GM12878 (cell line): ENCODE results near the gene TMEM18. TPM values are rescaled to one million over a fixed set of nuclear protein-coding genes. Genes with fewer than 3 reads are reported as not detected.

Experiments
- ATAC-seq: fragments of 200-7000 bp; cut with Tn5 transposase; 3 replicates; pipeline ENCODE4 v1.9.1; 2020; ENCODE audit warnings: mild to moderate bottlenecking, moderate library complexity
- BruUV-seq: library from RNA; stranded (reverse); fragments of 400-500 nt; replicated peaks from 2 replicates; lab custom pipeline; 2021; lab: Mats Ljungman, UMichigan
- CTCF ChIA-PET: fragments of 300-600 bp; sonication (Branson Sonifier 250); formaldehyde crosslinking; extraction: SDS; loops from one replicate; lab custom pipeline; 2021; ENCODE audit warnings: inconsistent platforms; lab: Yijun Ruan, JAX
- POLR2A ChIA-PET: fragments of 350-600 bp; formaldehyde crosslinking; extraction: SDS; loops from one replicate; lab custom pipeline; 2021; ENCODE audit warnings: inconsistent platforms; lab: Charles Lee
- RAD21 ChIA-PET: fragments of 300-600 bp; sonication (Branson Sonifier 250); formaldehyde crosslinking; loops from one replicate; lab custom pipeline; 2023; ENCODE audit warnings: antibody characterized with exemption; ENCODE audit not compliant: unreplicated experiment; lab: Charles Lee
- SMC1A ChIA-PET: fragments of 300-600 bp; sonication (Branson Sonifier 250); formaldehyde crosslinking; loops from one replicate; lab custom pipeline; 2023; ENCODE audit not compliant: unreplicated experiment, uncharacterized antibody; lab: Charles Lee
- DNase-seq: peaks from one replicate; pipeline ENCODE4 v3.0.0-alpha.2; 2011; ENCODE audit warnings: low read depth, low spot score
- FAIRE-seq: peaks from 3 replicates; lab custom pipeline; 2011; peaks lifted over from hg19 to GRCh38; lab: Jason Lieb, UNC
- H2AFZ ChIP-seq: 2 replicates; pipeline ENCODE4 v1.6.0; 2011; ENCODE audit warnings: low read depth, low read length, control low read depth; ENCODE audit not compliant: control insufficient read depth
- H3K27ac ChIP-seq: 2 replicates; pipeline ENCODE4 v1.5.1; 2011; ENCODE audit warnings: control low read depth; ENCODE audit not compliant: control insufficient read depth, insufficient read depth
- H3K27me3 ChIP-seq, 2 experiments: replicated peaks in 1 of 2; 2 replicates each; pipeline versions ENCODE4 v1.6.0 to v1.6.1; 2011; ENCODE audit warnings: low read length in 1 of 2; ENCODE audit not compliant: control insufficient read depth in 2 of 2, insufficient read depth in 2 of 2
- H3K36me3 ChIP-seq, 2 experiments: 2 replicates each; pipeline ENCODE4 v1.5.1; 2011; ENCODE audit warnings: low read length in 1 of 2; ENCODE audit not compliant: control insufficient read depth in 2 of 2, insufficient read depth in 2 of 2
- H3K4me1 ChIP-seq: 2 replicates; pipeline ENCODE4 v1.6.1; 2011; ENCODE audit warnings: mild to moderate bottlenecking, low read length, moderate library complexity, mixed read lengths; ENCODE audit not compliant: control insufficient read depth, insufficient read depth
- H3K4me2 ChIP-seq: 2 replicates; pipeline ENCODE4 v1.6.0; 2011; ENCODE audit warnings: control low read depth; ENCODE audit not compliant: control insufficient read depth, insufficient read depth
- H3K4me3 ChIP-seq: fragments of 200-600 bp; sonication (generic); 2 replicates; pipeline ENCODE4 v1.5.1; 2016
- H3K79me2 ChIP-seq: 2 replicates; pipeline ENCODE4 v1.6.0; 2011; ENCODE audit warnings: low read length; ENCODE audit not compliant: control insufficient read depth, insufficient read depth
- H3K9ac ChIP-seq: 2 replicates; pipeline ENCODE4 v1.8.0; 2011; ENCODE audit warnings: low read length, control low read depth, mixed read lengths; ENCODE audit not compliant: control insufficient read depth, insufficient read depth
- H3K9me3 ChIP-seq: replicated peaks from 3 replicates; pipeline ENCODE4 v1.5.1; 2011; ENCODE audit warnings: mild to moderate bottlenecking, low read length; ENCODE audit not compliant: control insufficient read depth, insufficient read depth
- H4K20me1 ChIP-seq: 2 replicates; pipeline ENCODE4 v1.6.0; 2011; ENCODE audit not compliant: control insufficient read depth, insufficient read depth
- ATF2 ChIP-seq: IDR thresholded peaks from 2 replicates; pipeline ENCODE4 v1.6.1; 2012; ENCODE audit warnings: low read length, inconsistent platforms
- E4F1 ChIP-seq: fragments of 450-650 bp; IDR thresholded peaks from 2 replicates; pipeline ENCODE4 v1.6.1; 2018; ENCODE audit warnings: borderline replicate concordance, mild to moderate bottlenecking; ENCODE audit not compliant: partially characterized antibody
- FOXK2 ChIP-seq: fragments of 450-650 bp; IDR thresholded peaks from 2 replicates; pipeline ENCODE4 v1.6.1; 2017; ENCODE audit warnings: mild to moderate bottlenecking, moderate library complexity
- FOXM1 ChIP-seq: IDR thresholded peaks from 2 replicates; pipeline ENCODE4 v1.6.1; 2012; ENCODE audit warnings: low read depth, mild to moderate bottlenecking, inconsistent platforms, low read length, moderate library complexity
- GABPA ChIP-seq: IDR thresholded peaks from 2 replicates; pipeline ENCODE4 v1.6.1; 2014; ENCODE audit warnings: antibody characterized with exemption, low read depth, mild to moderate bottlenecking, inconsistent platforms
- GATAD2B ChIP-seq: fragments of 450-650 bp; conservative IDR thresholded peaks from 2 replicates; pipeline ENCODE4 v1.6.1; 2017; ENCODE audit warnings: low read depth, mild to moderate bottlenecking, moderate library complexity
- RAD21 ChIP-seq: IDR thresholded peaks from 2 replicates; pipeline ENCODE4 v1.6.1; 2011; ENCODE audit warnings: mild to moderate bottlenecking, low read depth, low read length, moderate library complexity; ENCODE audit not compliant: insufficient read depth
- TCF12 ChIP-seq: IDR thresholded peaks from 2 replicates; pipeline ENCODE4 v1.6.1; 2011; ENCODE audit warnings: low read depth, mild to moderate bottlenecking, low read length
- WGBS: methylation state at CpG from one replicate; pipeline ENCODE4 v1.1.6; 2016; ENCODE audit warnings: low lambda C conversion rate; ENCODE audit not compliant: insufficient replicate concordance, insufficient coverage; ENCODE audit errors: missing lambda C conversion rate; 5-methylcytosine and 5-hydroxymethylcytosine counted together
- in situ Hi-C: fragments of 300-500 bp; cut with MboI; formaldehyde crosslinking; loops from 9 replicates; pipeline ENCODE4 v1.14.3; 2018; ENCODE audit warnings: mixed read lengths
- intact Hi-C: fragments of 100-400 bp; cut with micrococcal nuclease; formaldehyde crosslinking; loops from one replicate; pipeline ENCODE4 v1.14.2; 2022; ENCODE audit not compliant: unreplicated experiment
- polyA plus RNA-seq, 11 experiments: library from polyadenylated mRNA; depleted of rRNA in 4 of 11; unstranded in 6 of 11; stranded (reverse) in 5 of 11; fragments of >200 nt; fragmentation: Nextera tagmentation in 4 of 11; fragmentation: Illumina TruSeq in 1 of 11; extraction: Ambion mirVana in 4 of 11; extraction: Trizol in 1 of 11; gene quantifications; 1 replicate in 1 of 11; 2 replicates in 10 of 11; pipeline versions ENCODE4 v1.2.1 to v1.2.3, GENCODE V29; 2011 to 2016; ENCODE audit warnings: inconsistent platforms in 2 of 11, missing spikeins in 2 of 11, low read depth in 1 of 11
- total RNA-seq, 4 experiments: library from RNA; depleted of rRNA in 3 of 4; stranded (reverse); fragments of >200 nt in 3 of 4; fragmentation: Illumina TruSeq in 1 of 4; extraction: Trizol in 1 of 4; gene quantifications; 2 replicates each; pipeline versions ENCODE4 v1.2.1 to v1.2.3, GENCODE V29; 2013 to 2021
- TF ChIP-seq, protein P1 (sequence below): fragments of 450-650 bp; IDR thresholded peaks from 2 replicates; pipeline ENCODE4 v1.6.1; 2017; ENCODE audit warnings: antibody characterized with exemption, mild to moderate bottlenecking, moderate library complexity
- TF ChIP-seq, protein P2 (sequence below): fragments of 450-650 bp; IDR thresholded peaks from 2 replicates; pipeline ENCODE4 v1.6.1; 2017; ENCODE audit warnings: mild to moderate bottlenecking, moderate library complexity

TMEM18 gene
- total and polyA plus RNA-seq, 10 of the 15 experiments (the other 5 are each of a cell fraction or from before 2014, with no cell fraction given) = 11.2 to 56.3 (median 26.0) TPM

DNA sequence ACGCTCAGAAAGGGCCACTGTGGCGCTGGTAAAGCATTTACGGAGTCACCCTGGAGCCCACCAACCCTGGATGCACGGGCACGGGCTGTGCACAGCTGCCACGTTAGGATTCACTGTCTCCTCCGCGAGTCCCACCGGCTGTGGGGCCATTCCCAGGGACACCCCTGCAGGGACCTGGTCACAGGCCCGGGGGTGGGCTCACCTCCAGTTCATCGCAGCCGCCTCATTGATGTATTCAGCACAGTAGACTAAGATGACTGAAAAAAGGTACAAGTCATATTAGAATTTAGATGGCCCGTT lies 4.7 kb downstream of the TMEM18 start (continued):
- TF ChIP-seq ATF2 = no peak

DNA sequence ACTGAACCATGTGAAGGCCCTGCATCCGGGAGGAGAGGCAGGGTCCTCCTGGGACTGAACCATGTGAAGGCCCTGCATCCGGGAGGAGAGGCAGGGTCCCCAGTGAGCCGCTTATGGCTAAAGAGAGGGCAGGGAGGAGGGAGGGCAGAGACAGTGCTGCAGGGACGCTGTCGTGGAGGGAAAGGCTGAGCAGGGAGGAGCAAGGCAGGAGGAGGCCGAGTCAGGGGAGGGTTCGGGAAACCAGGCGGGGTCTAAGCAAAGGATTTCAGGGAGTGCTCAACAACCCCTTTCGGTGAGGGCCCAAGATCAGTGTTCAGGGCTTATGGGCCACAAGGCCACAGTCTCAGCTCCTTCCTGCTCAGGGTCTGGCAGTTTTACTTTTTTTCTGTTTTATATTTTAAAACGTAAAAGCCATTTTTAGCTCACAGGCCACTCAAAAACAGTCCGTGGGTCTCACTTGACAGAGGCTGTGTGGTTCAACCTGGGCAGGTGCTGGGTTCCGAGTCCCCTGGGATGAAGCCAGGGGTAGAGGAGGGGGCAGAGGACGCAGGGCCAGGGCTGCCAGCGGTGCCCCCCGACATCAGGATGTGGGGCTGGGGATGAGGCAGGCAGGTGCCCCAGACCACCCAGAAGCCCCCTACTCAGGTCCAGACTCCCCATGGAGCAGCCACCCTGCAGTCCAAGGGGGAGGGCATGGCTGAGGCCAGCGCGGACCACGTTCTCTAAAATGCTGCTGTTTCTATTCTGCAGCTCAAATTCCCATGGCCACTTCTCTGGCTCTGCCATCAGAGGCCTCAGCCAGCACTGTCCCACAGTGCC lies 5.2 kb downstream of the TMEM18 start:
- H3K36me3 ChIP-seq = peaks cover 13 to 32% of the 10 kb centered on the region in 2 experiments
- ChIA-PET CTCF (interaction anchor here (0.6 kb wide), 1 partner anchor 883 kb away, joined by 3 read pairs; no protein-coding TSS in a partner anchor), POLR2A (no interaction called here), RAD21 (no interaction called here), SMC1A (no interaction called here)
- peak overlapping the region; percentile 39; the same call in 1 of the 2 replicates for H2AFZ ChIP-seq
- H4K20me1 ChIP-seq = 0 out of 2 replicates have a peak, but pooled peaks cover 6% of the 10 kb centered on the region
- H3K27me3 ChIP-seq = no peaks in the 10 kb centered on the region
- no peak for ATAC-seq
- BruUV-seq = no TSS peak
- H3K27ac ChIP-seq = no peak overlapping the region
- FAIRE-seq = no peak
- H3K4me1 ChIP-seq = peaks cover 10% of the 10 kb centered on the region
- intact Hi-C loops = no loop called here
- WGBS = 3% methylated on average over 13 of the region's 18 CpGs
- peaks cover 2% of the 10 kb centered on the region; the same call in 2 of the 3 replicates for H3K9me3 ChIP-seq
- H3K9ac ChIP-seq = peak overlapping the region; percentile 16; the same call in 1 of the 2 replicates
- H3K79me2 ChIP-seq = peaks cover 24% of the 10 kb centered on the region
- H3K4me2 ChIP-seq = no peak overlapping the region; the same call in 1 of the 2 replicates
- in situ Hi-C loops = no loop called here
- DNase-seq = no peak
- H3K4me3 ChIP-seq = no peak overlapping the region
- TF ChIP-seq, protein P1, sequence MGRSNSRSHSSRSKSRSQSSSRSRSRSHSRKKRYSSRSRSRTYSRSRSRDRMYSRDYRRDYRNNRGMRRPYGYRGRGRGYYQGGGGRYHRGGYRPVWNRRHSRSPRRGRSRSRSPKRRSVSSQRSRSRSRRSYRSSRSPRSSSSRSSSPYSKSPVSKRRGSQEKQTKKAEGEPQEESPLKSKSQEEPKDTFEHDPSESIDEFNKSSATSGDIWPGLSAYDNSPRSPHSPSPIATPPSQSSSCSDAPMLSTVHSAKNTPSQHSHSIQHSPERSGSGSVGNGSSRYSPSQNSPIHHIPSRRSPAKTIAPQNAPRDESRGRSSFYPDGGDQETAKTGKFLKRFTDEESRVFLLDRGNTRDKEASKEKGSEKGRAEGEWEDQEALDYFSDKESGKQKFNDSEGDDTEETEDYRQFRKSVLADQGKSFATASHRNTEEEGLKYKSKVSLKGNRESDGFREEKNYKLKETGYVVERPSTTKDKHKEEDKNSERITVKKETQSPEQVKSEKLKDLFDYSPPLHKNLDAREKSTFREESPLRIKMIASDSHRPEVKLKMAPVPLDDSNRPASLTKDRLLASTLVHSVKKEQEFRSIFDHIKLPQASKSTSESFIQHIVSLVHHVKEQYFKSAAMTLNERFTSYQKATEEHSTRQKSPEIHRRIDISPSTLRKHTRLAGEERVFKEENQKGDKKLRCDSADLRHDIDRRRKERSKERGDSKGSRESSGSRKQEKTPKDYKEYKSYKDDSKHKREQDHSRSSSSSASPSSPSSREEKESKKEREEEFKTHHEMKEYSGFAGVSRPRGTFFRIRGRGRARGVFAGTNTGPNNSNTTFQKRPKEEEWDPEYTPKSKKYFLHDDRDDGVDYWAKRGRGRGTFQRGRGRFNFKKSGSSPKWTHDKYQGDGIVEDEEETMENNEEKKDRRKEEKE = no peak
- TF ChIP-seq TCF12 (no peak), RAD21 (no peak), GABPA (no peak), GATAD2B (no peak), FOXK2 (no peak), FOXM1 (no peak), E4F1 (no peak)
- TF ChIP-seq, protein P2, sequence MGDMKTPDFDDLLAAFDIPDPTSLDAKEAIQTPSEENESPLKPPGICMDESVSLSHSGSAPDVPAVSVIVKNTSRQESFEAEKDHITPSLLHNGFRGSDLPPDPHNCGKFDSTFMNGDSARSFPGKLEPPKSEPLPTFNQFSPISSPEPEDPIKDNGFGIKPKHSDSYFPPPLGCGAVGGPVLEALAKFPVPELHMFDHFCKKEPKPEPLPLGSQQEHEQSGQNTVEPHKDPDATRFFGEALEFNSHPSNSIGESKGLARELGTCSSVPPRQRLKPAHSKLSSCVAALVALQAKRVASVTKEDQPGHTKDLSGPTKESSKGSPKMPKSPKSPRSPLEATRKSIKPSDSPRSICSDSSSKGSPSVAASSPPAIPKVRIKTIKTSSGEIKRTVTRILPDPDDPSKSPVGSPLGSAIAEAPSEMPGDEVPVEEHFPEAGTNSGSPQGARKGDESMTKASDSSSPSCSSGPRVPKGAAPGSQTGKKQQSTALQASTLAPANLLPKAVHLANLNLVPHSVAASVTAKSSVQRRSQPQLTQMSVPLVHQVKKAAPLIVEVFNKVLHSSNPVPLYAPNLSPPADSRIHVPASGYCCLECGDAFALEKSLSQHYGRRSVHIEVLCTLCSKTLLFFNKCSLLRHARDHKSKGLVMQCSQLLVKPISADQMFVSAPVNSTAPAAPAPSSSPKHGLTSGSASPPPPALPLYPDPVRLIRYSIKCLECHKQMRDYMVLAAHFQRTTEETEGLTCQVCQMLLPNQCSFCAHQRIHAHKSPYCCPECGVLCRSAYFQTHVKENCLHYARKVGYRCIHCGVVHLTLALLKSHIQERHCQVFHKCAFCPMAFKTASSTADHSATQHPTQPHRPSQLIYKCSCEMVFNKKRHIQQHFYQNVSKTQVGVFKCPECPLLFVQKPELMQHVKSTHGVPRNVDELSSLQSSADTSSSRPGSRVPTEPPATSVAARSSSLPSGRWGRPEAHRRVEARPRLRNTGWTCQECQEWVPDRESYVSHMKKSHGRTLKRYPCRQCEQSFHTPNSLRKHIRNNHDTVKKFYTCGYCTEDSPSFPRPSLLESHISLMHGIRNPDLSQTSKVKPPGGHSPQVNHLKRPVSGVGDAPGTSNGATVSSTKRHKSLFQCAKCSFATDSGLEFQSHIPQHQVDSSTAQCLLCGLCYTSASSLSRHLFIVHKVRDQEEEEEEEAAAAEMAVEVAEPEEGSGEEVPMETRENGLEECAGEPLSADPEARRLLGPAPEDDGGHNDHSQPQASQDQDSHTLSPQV = no peak
